ENCODE results near the gene FAM107B. TPM values are rescaled to one million over a fixed set of nuclear protein-coding genes. Genes with fewer than 3 reads are reported as not detected.
"Not testable (repeated sequence)": the region's sequence is repeated elsewhere in the genome, so short reads cannot be mapped to it uniquely, and the experiment has no call there.

The FAM107B gene
- total RNA-seq, 1 experiment from 2014 or later: 144 TPM

DNA sequence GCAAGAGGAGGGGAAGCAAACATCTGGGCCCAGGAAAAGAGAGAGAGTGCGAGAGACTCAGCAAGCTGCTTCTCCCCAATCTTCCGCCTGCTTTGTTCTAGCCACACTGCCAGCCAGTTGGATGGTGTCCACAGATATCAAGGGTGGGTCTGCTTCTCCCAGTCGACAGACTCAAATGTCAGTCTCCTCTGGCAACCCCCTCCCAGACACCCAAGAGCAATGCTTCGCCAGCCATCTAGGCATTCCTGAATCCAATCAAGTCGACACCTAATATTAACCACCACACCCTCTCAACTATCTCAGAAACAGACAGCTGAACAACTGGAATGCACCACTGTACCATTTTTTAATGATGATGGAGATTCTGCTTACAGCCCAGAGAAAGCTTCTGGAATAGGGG lies 57.1 kb downstream of the FAM107B start:
- Histone ChIP-seq H3K4me1 (replicated peaks; ENCODE audit: insufficient read depth) (peaks cover 17% of the 10 kb centered on the region), H4K20me1 (ENCODE audit: insufficient read depth) (no peaks in the 10 kb centered on the region), H3K9me3 (ENCODE audit: insufficient read depth, low read depth) (no peaks in the 10 kb centered on the region), H3K27me3 (ENCODE audit: insufficient read depth, low read depth) (no peaks in the 10 kb centered on the region), H3K36me3 (ENCODE audit: low read depth) (no peaks in the 10 kb centered on the region), H3F3A (ENCODE audit: insufficient read depth, low read depth) (peaks cover 11% of the 10 kb centered on the region), H3K79me2 (ENCODE audit: low read depth) (no peaks in the 10 kb centered on the region), H3K27ac (no peak overlapping the region), H2AFZ (no peak overlapping the region), H3K4me2 (no peak overlapping the region), H3K9me2 (ENCODE audit: insufficient read depth) (no peaks in the 10 kb centered on the region), H3K4me3 (no peak overlapping the region)
- DNase-seq: no peak
- BruUV-seq (replicated peaks): no TSS peak
- CTCF ChIA-PET: no interaction called here
- TF ChIP-seq, protein P1, sequence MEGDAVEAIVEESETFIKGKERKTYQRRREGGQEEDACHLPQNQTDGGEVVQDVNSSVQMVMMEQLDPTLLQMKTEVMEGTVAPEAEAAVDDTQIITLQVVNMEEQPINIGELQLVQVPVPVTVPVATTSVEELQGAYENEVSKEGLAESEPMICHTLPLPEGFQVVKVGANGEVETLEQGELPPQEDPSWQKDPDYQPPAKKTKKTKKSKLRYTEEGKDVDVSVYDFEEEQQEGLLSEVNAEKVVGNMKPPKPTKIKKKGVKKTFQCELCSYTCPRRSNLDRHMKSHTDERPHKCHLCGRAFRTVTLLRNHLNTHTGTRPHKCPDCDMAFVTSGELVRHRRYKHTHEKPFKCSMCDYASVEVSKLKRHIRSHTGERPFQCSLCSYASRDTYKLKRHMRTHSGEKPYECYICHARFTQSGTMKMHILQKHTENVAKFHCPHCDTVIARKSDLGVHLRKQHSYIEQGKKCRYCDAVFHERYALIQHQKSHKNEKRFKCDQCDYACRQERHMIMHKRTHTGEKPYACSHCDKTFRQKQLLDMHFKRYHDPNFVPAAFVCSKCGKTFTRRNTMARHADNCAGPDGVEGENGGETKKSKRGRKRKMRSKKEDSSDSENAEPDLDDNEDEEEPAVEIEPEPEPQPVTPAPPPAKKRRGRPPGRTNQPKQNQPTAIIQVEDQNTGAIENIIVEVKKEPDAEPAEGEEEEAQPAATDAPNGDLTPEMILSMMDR (conservative IDR thresholded peaks at IDR 0.05): no peak
- TF ChIP-seq EZH2 (IDR thresholded peaks at IDR 0.05; ENCODE audit: low read depth): no peak
- intact Hi-C loops (cut with micrococcal nuclease; ENCODE audit: unreplicated experiment): no loop called here
- POLR2A ChIA-PET (ENCODE audit: unreplicated experiment): no interaction called here

DNA sequence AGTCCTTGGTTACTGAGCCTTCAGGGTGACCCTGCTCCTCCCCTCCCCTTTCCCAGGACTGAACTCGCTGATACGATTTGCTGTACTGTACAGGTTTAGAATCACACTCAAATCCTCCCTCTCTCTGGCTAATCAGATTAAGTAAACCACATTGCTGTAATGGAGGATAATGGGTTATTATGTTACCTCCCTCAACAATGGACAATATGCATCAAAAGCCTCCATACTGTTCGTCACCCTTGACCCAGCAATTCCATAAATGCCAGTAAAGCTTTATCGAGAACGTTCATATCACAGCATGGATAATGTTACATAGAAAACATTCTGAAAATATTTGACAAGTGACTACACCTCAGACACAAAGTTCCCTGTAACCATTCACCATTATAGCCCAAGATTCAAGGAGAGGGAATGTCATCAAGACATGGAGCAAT lies 61.7 kb downstream of the FAM107B start:
- ChIA-PET CTCF (no interaction called here), POLR2A (ENCODE audit: unreplicated experiment) (interaction anchor here (0.6 to 0.7 kb wide), 3 partner anchors 114 to 527 kb away, joined by 3 to 4 read pairs (median 4); no protein-coding TSS in a partner anchor)
- TF ChIP-seq EZH2 (IDR thresholded peaks at IDR 0.05; ENCODE audit: low read depth): no peak
- TF ChIP-seq, protein P1 (conservative IDR thresholded peaks at IDR 0.05): no peak
- peaks cover 20% of the 10 kb centered on the region for H3K4me1 ChIP-seq (replicated peaks; ENCODE audit: insufficient read depth)
- no peaks in the 10 kb centered on the region for H3K9me3 ChIP-seq (ENCODE audit: insufficient read depth, low read depth)
- peaks cover 13% of the 10 kb centered on the region for H3F3A ChIP-seq (ENCODE audit: insufficient read depth, low read depth)
- no TSS peak for BruUV-seq (replicated peaks)
- H4K20me1 ChIP-seq (ENCODE audit: insufficient read depth): no peaks in the 10 kb centered on the region
- peak overlapping the region; percentile 58 for H3K4me2 ChIP-seq
- H3K9me2 ChIP-seq (ENCODE audit: insufficient read depth): no peaks in the 10 kb centered on the region
- H3K27ac ChIP-seq: peak overlapping the region; percentile 76
- intact Hi-C loops (cut with micrococcal nuclease; ENCODE audit: unreplicated experiment): loop anchor here (1.0 to 2.0 kb wide), 5 partner anchors 35 to 110 kb away; no protein-coding TSS in a partner anchor
- peak; percentile 54 to 90 for DNase-seq
- no peaks in the 10 kb centered on the region for H3K36me3 ChIP-seq (ENCODE audit: low read depth)
- no peaks in the 10 kb centered on the region for H3K27me3 ChIP-seq (ENCODE audit: insufficient read depth, low read depth)
- H2AFZ ChIP-seq: peak overlapping the region; percentile 64
- H3K4me3 ChIP-seq: no peak overlapping the region; the same call in 1 of the 2 replicates
- no peaks in the 10 kb centered on the region for H3K79me2 ChIP-seq (ENCODE audit: low read depth)

DNA sequence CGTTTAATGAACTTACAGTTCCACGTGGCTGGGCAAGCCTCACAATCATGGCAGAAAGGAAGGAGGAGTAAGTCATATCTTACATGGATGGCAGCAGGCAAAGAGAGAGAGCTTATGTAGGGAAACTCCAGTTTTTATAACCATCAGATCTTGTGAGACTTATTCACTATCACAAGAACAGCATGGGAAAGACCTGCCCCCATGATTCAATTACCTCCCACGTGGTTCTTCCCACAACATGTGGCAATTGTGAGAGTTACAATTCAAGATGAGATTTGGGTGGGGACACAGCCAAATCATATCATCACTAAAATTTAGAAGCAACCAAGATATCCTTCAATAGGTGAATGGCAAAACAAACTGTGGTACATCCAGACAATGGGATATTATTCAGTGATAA lies 65.4 kb downstream of the FAM107B start:
- H3K4me2 ChIP-seq; POLR2A ChIA-PET (ENCODE audit: unreplicated experiment); H3K9me2 ChIP-seq (ENCODE audit: insufficient read depth); H3K36me3 ChIP-seq (ENCODE audit: low read depth); H3K27me3 ChIP-seq (ENCODE audit: insufficient read depth, low read depth); H4K20me1 ChIP-seq (ENCODE audit: insufficient read depth); H3K79me2 ChIP-seq (ENCODE audit: low read depth); H3K9me3 ChIP-seq (ENCODE audit: insufficient read depth, low read depth); H2AFZ ChIP-seq; DNase-seq; intact Hi-C loops (cut with micrococcal nuclease; ENCODE audit: unreplicated experiment); H3K4me3 ChIP-seq; BruUV-seq (replicated peaks); H3K27ac ChIP-seq: not testable (repeated sequence)
- Histone ChIP-seq H3K4me1 (replicated peaks; ENCODE audit: insufficient read depth) (peaks cover 20% of the 10 kb centered on the region), H3F3A (ENCODE audit: insufficient read depth, low read depth) (peaks cover 13% of the 10 kb centered on the region)
- CTCF ChIA-PET: interaction anchor here (0.6 kb wide), 1 partner anchor 60 kb away, joined by 3 read pairs; no protein-coding TSS in a partner anchor

DNA sequence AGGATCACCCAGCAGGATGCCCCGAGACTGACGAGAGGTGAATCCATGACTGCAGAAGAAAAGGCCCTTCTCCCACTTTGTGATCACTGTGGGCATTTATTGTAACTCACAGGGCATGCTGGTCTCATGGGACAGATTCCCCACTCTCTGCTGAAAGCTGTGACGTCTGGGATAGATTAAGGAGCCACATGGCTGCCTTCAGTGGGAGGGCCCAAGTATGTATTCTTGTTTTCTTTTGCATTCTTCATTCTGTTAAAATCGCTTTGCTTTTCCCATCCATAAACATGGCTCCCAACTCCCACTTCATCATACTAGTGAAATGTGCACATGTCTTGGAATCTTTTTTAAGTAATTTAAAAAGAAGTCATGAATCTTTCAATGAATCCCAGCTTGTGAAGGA lies 67.2 kb downstream of the FAM107B start:
- Histone ChIP-seq H4K20me1 (ENCODE audit: insufficient read depth) (no peaks in the 10 kb centered on the region), H3F3A (ENCODE audit: insufficient read depth, low read depth) (peaks cover 11% of the 10 kb centered on the region; the same call in 1 of the 2 replicates), H3K4me3 (no peak overlapping the region), H3K27me3 (ENCODE audit: insufficient read depth, low read depth) (no peaks in the 10 kb centered on the region), H3K27ac (no peak overlapping the region), H3K9me3 (ENCODE audit: insufficient read depth, low read depth) (no peaks in the 10 kb centered on the region), H3K36me3 (ENCODE audit: low read depth) (no peaks in the 10 kb centered on the region), H3K79me2 (ENCODE audit: low read depth) (no peaks in the 10 kb centered on the region), H3K4me1 (replicated peaks; ENCODE audit: insufficient read depth) (peaks cover 18% of the 10 kb centered on the region), H2AFZ (no peak overlapping the region), H3K4me2 (no peak overlapping the region), H3K9me2 (ENCODE audit: insufficient read depth) (no peaks in the 10 kb centered on the region)
- TF ChIP-seq, protein P1 (conservative IDR thresholded peaks at IDR 0.05): no peak
- TF ChIP-seq EZH2 (IDR thresholded peaks at IDR 0.05; ENCODE audit: low read depth): no peak
- CTCF ChIA-PET: no interaction called here
- intact Hi-C loops (cut with micrococcal nuclease; ENCODE audit: unreplicated experiment): no loop called here
- POLR2A ChIA-PET (ENCODE audit: unreplicated experiment): no interaction called here
- BruUV-seq (replicated peaks): no TSS peak
- no peak for DNase-seq

Data from PC-9 (cell line).